Lower lobe of right lung (tissue), 2 donors: ENCODE measurements around the gene XPO5. TPM values are rescaled to one million over a fixed set of nuclear protein-coding genes. Genes with fewer than 3 reads are reported as not detected.
A peak's percentile ranks its signal among the peaks of the same experiment; 100 is the strongest.

Experiments
- ATAC-seq, 2 donors: fragments of 200-7000 bp; cut with Tn5 transposase; one replicate each; pipeline ENCODE4 v1.9.1; 2020 to 2022; ENCODE audit warnings: mild to moderate bottlenecking in 2 of 2, moderate library complexity in 2 of 2
- DNase-seq: peaks from one replicate; pipeline ENCODE4 v3.0.0-alpha.2; 2020
- H3K27ac ChIP-seq: fragments of 200-600 bp; one replicate; pipeline ENCODE4 v1.8.0; 2022
- H3K27me3 ChIP-seq: fragments of 200-600 bp; one replicate; pipeline ENCODE4 v1.8.0; 2022; ENCODE audit warnings: low read depth
- H3K36me3 ChIP-seq: fragments of 200-600 bp; one replicate; pipeline ENCODE4 v1.8.0; 2022; ENCODE audit warnings: mild to moderate bottlenecking
- H3K4me1 ChIP-seq: fragments of 200-600 bp; one replicate; pipeline ENCODE4 v1.8.0; 2022
- H3K4me3 ChIP-seq: fragments of 200-600 bp; one replicate; pipeline ENCODE4 v1.8.0; 2022; ENCODE audit warnings: mild to moderate bottlenecking
- H3K9me3 ChIP-seq: fragments of 200-600 bp; one replicate; pipeline ENCODE4 v1.8.0; 2022
- CTCF ChIP-seq: fragments of 200-600 bp; IDR thresholded peaks from one replicate; pipeline ENCODE4 v1.8.0; 2022; ENCODE audit warnings: antibody characterized with exemption, mild to moderate bottlenecking
- intact Hi-C: fragments of 100-400 bp; cut with DNase I; formaldehyde crosslinking; loops from one replicate; pipeline ENCODE4 v1.11.0; 2022
- total RNA-seq: library from RNA; stranded (reverse); fragmentation: NEBNext Ultra II Directional; extraction: Animal tissue kit (Norgen Biotek cat#: 25700); gene quantifications from one replicate; pipeline ENCODE4 v1.2.1, GENCODE V29; 2021
- donor health status: DM: no; HTN: yes; CAD: no; lungs with severe emphysema.

Gene XPO5
- total RNA-seq, 1 donor from 2014 or later, result 29.9 TPM

- Histone ChIP-seq H3K4me1 (peaks cover 24% of the 10 kb centered on the region), H3K27ac (peak within 1 kb of the TSS; percentile 85), H3K27me3 (no peaks in the 10 kb centered on the region), H3K36me3 (peaks cover 4% of the 10 kb centered on the region), H3K9me3 (no peaks in the 10 kb centered on the region), H3K4me3 (peak within 1 kb of the TSS; percentile 68)
- DNase-seq (peak; percentile 94), ATAC-seq (peak; percentile 100)
- TF ChIP-seq CTCF, result no peak
- intact Hi-C loops, result no loop called here
These were observed 98.4 kb downstream of the XPO5 start, which contains the start of gene TJAP1 for GRCh38 chr6:43477235-43478007. Gene TJAP1, plus strand, starts transcription at chr6:43477570. Its CDS starts 21,432 bp downstream, at chr6:43499002.

GRCh38 chr6:43476746-43477145 lies 99.1 kb downstream of the XPO5 start:
- DNase-seq (no peak), ATAC-seq (no peak)
- H3K27ac ChIP-seq, result peak overlapping the region; percentile 85
- no peaks in the 10 kb centered on the region for H3K27me3 ChIP-seq
- intact Hi-C loops, result no loop called here
- peak overlapping the region; percentile 68 for H3K4me3 ChIP-seq
- no peak for TF ChIP-seq CTCF
- peaks cover 24% of the 10 kb centered on the region for H3K4me1 ChIP-seq
- peaks cover 4% of the 10 kb centered on the region for H3K36me3 ChIP-seq
- H3K9me3 ChIP-seq, result no peaks in the 10 kb centered on the region

GRCh38 chr6:43475516-43475915 lies 100.3 kb downstream of the XPO5 start:
- TF ChIP-seq CTCF, result no peak
- Histone ChIP-seq H3K9me3 (no peaks in the 10 kb centered on the region), H3K36me3 (peaks cover under 1% of the 10 kb centered on the region), H3K4me3 (no peak overlapping the region), H3K27me3 (no peaks in the 10 kb centered on the region), H3K4me1 (peaks cover 17% of the 10 kb centered on the region), H3K27ac (no peak overlapping the region)
- DNase-seq (no peak), ATAC-seq (no peak)
- intact Hi-C loops, result no loop called here

GRCh38 chr6:43472515-43472914 lies 103.3 kb downstream of the XPO5 start:
- Histone ChIP-seq H3K27me3 (peaks cover 7% of the 10 kb centered on the region), H3K36me3 (no peaks in the 10 kb centered on the region), H3K9me3 (no peaks in the 10 kb centered on the region), H3K4me1 (no peaks in the 10 kb centered on the region), H3K27ac (no peak overlapping the region), H3K4me3 (no peak overlapping the region)
- intact Hi-C loops, result no loop called here
- no peak for DNase-seq
- ATAC-seq, result no peak
- no peak for TF ChIP-seq CTCF

Other genes starting within 250 kb of the XPO5 start
- 18.3 TPM for gene ZNF318, start 206.4 kb downstream of the XPO5 start, total RNA-seq
- 34.4 TPM for gene ABCC10, start 148.5 kb downstream of the XPO5 start, total RNA-seq
- 0.53 TPM for gene DLK2, start 120.5 kb downstream of the XPO5 start, total RNA-seq
- gene TJAP1, start 98.5 kb downstream of the XPO5 start, total RNA-seq, result 34.3 TPM
- gene LRRC73, start 65.7 kb downstream of the XPO5 start, total RNA-seq, result 1.6 TPM
- gene YIPF3, start 59.1 kb downstream of the XPO5 start, total RNA-seq, result 103 TPM
- 26.1 TPM for gene POLR1C, start 58.9 kb downstream of the XPO5 start, total RNA-seq
- gene POLH, start 147 bp upstream of the XPO5 start, total RNA-seq, result 19.6 TPM
- gene GTPBP2, start 53.2 kb upstream of the XPO5 start, total RNA-seq, result 90.9 TPM
- 19.2 TPM for gene MAD2L1BP, start 59.8 kb upstream of the XPO5 start, total RNA-seq
- 2.6 TPM for gene RSPH9, start 69.0 kb upstream of the XPO5 start, total RNA-seq
- gene MRPS18A, start 111.8 kb upstream of the XPO5 start, total RNA-seq, result 30.2 TPM
- 196 TPM for gene VEGFA, start 194.2 kb upstream of the XPO5 start, total RNA-seq